GM23338 (cell line): ENCODE data around the gene PRKX. TPM values are rescaled to one million over a fixed set of nuclear protein-coding genes. Genes with fewer than 3 reads are reported as not detected.
"Not testable (repeated sequence)": the region's sequence is repeated elsewhere in the genome, so short reads cannot be mapped to it uniquely, and the experiment has no call there.

ENCODE experiments used
- ATAC-seq: fragments of 200-7000 bp; cut with Tn5 transposase; 3 replicates; pipeline ENCODE4 v1.9.1; 2020
- DNase-seq: peaks from one replicate; pipeline ENCODE4 v3.0.0-alpha.2; 2015; ENCODE audit warnings: low spot score
- H2AFZ ChIP-seq: fragments of 200-600 bp; sonication (generic); 2 replicates; pipeline ENCODE4 v1.8.0; 2016; ENCODE audit warnings: antibody characterized with exemption, mild to moderate bottlenecking, moderate library complexity
- H3F3A ChIP-seq: fragments of 200-600 bp; sonication (generic); replicated peaks from 2 replicates; pipeline ENCODE4 v1.8.0; 2017; ENCODE audit warnings: antibody characterized with exemption, mixed run types, low read depth
- H3K27ac ChIP-seq: fragments of 200-600 bp; sonication (generic); 2 replicates; pipeline ENCODE4 v1.6.1; 2016; ENCODE audit warnings: low read depth
- H3K27me3 ChIP-seq: fragments of 200-600 bp; sonication (generic); 2 replicates; pipeline ENCODE4 v1.8.0; 2016; ENCODE audit warnings: mild to moderate bottlenecking, mixed run types, moderate library complexity; ENCODE audit not compliant: insufficient read depth
- H3K36me3 ChIP-seq: fragments of 200-600 bp; sonication (generic); 2 replicates; pipeline ENCODE4 v1.8.0; 2016; ENCODE audit warnings: mild to moderate bottlenecking; ENCODE audit not compliant: insufficient read depth
- H3K4me1 ChIP-seq: fragments of 200-600 bp; sonication (generic); 2 replicates; pipeline ENCODE4 v1.8.0; 2016; ENCODE audit warnings: mild to moderate bottlenecking, moderate library complexity; ENCODE audit not compliant: insufficient read depth
- H3K4me2 ChIP-seq: fragments of 200-600 bp; sonication (generic); 2 replicates; pipeline ENCODE4 v1.7.1; 2017; ENCODE audit warnings: mixed run types
- H3K4me3 ChIP-seq: fragments of 200-600 bp; sonication (generic); 2 replicates; pipeline ENCODE4 v1.6.1; 2016; ENCODE audit warnings: mixed run types
- H3K79me2 ChIP-seq: fragments of 200-600 bp; sonication (generic); replicated peaks from 2 replicates; pipeline ENCODE4 v1.8.0; 2017; ENCODE audit warnings: mild to moderate bottlenecking; ENCODE audit not compliant: insufficient read depth
- H3K9me2 ChIP-seq: fragments of 200-600 bp; sonication (generic); 2 replicates; pipeline ENCODE4 v1.8.0; 2017; ENCODE audit not compliant: insufficient read depth
- H4K20me1 ChIP-seq: fragments of 200-600 bp; sonication (generic); replicated peaks from 2 replicates; pipeline ENCODE4 v1.8.0; 2017; ENCODE audit warnings: mild to moderate bottlenecking; ENCODE audit not compliant: insufficient read depth
- H3K27ac Mint-ChIP-seq: 2 replicates; pipeline ENCODE4 v1.8.0; 2020; ENCODE audit warnings: inconsistent platforms, mild to moderate bottlenecking, moderate library complexity, mixed read lengths
- H3K27me3 Mint-ChIP-seq: 3 replicates; pipeline ENCODE4 v1.8.0; 2022; ENCODE audit warnings: low read depth, mild to moderate bottlenecking, moderate library complexity, mixed read lengths, inconsistent platforms; ENCODE audit not compliant: insufficient read depth, poor library complexity
- H3K36me3 Mint-ChIP-seq: 3 replicates; pipeline ENCODE4 v1.8.0; 2021; ENCODE audit warnings: low read depth, mild to moderate bottlenecking, inconsistent platforms, moderate library complexity, mixed read lengths
- H3K4me1 Mint-ChIP-seq: 3 replicates; pipeline ENCODE4 v1.8.0; 2020; ENCODE audit warnings: mild to moderate bottlenecking, inconsistent platforms, mixed read lengths
- H3K4me3 Mint-ChIP-seq: 3 replicates; pipeline ENCODE4 v1.8.0; 2021; ENCODE audit warnings: moderate library complexity, mild to moderate bottlenecking, inconsistent platforms, mixed read lengths
- H3K9me3 Mint-ChIP-seq: 3 replicates; pipeline ENCODE4 v1.8.0; 2020; ENCODE audit warnings: moderate library complexity, mild to moderate bottlenecking, inconsistent platforms, mixed read lengths
- CTCF ChIP-seq, 2 experiments: fragments of 200-600 bp in 1 of 2; sonication (generic) in 1 of 2; conservative IDR thresholded peaks; 2 replicates each; pipeline versions ENCODE4 v1.5.1 to v1.6.1; 2016 to 2017; ENCODE audit warnings: antibody characterized with exemption in 2 of 2, low read depth in 2 of 2, mild to moderate bottlenecking in 2 of 2, moderate library complexity in 1 of 2
- JUNB ChIP-seq: IDR thresholded peaks from one replicate; pipeline ENCODE4 v1.6.1; 2016; ENCODE audit warnings: antibody characterized with exemption; ENCODE audit not compliant: unreplicated experiment
- POLR2AphosphoS5 ChIP-seq: IDR thresholded peaks from 2 replicates; pipeline ENCODE4 v1.6.1; 2016; ENCODE audit warnings: antibody characterized with exemption, low read depth
- STAT1 ChIP-seq: IDR thresholded peaks from one replicate; pipeline ENCODE4 v1.6.1; 2016; ENCODE audit warnings: antibody characterized with exemption; ENCODE audit not compliant: unreplicated experiment
- ZNF114 ChIP-seq: fragments of 250-450 bp; sonication (Bioruptor Pico); IDR thresholded peaks from 2 replicates; pipeline ENCODE4 v1.5.0; 2020; ENCODE audit warnings: mild to moderate bottlenecking, moderate library complexity
- polyA plus RNA-seq: library from polyadenylated mRNA; unstranded; fragments of >200 nt; fragmentation: Nextera tagmentation; extraction: Ambion mirVana; gene quantifications from 2 replicates; pipeline ENCODE4 v1.2.1, GENCODE V29; 2016
- total RNA-seq: library from RNA; depleted of rRNA; stranded (reverse); fragments of >200 nt; shearing (Covaris generic); gene quantifications from 2 replicates; pipeline ENCODE4 v1.2.3, GENCODE V29; 2014

PRKX gene
- total and polyA plus RNA-seq, 2 experiments from 2014 or later: 12.9 to 43.5 TPM

- TF ChIP-seq POLR2AphosphoS5 (no peak), JUNB (no peak), STAT1 (no peak), CTCF (conservative IDR thresholded peaks at IDR 0.05; ENCODE audit: low read depth in 2 of 2) (no peak)
- Histone ChIP-seq H3K4me1 (no peaks in the 10 kb centered on the region), H3K27me3 (no peaks in the 10 kb centered on the region), H3K79me2 (no peaks in the 10 kb centered on the region), H3K27ac (no peak overlapping the region), H3F3A (no peaks in the 10 kb centered on the region), H3K4me2 (no peak overlapping the region), H2AFZ (no peak overlapping the region), H3K36me3 (no peaks in the 10 kb centered on the region), H3K4me3 (no peak overlapping the region), H3K9me2 (no peaks in the 10 kb centered on the region), H4K20me1 (no peaks in the 10 kb centered on the region)
- H3K27me3 Mint-ChIP-seq: peaks cover 1% of the 10 kb centered on the region
- DNase-seq (no peak), ATAC-seq (no peak)
- no peaks in the 10 kb centered on the region for H3K9me3 Mint-ChIP-seq
- H3K27ac Mint-ChIP-seq: no peak overlapping the region
- H3K4me3 Mint-ChIP-seq: no peak overlapping the region
- no peaks in the 10 kb centered on the region for H3K4me1 Mint-ChIP-seq
- peaks cover 23% of the 10 kb centered on the region for H3K36me3 Mint-ChIP-seq
Observed at GRCh38 chrX:3664921-3665320, 48.5 kb downstream of the PRKX start.

- not testable (repeated sequence) for H4K20me1 ChIP-seq, H3F3A ChIP-seq, H3K4me1 Mint-ChIP-seq, H3K4me3 Mint-ChIP-seq, H3K4me3 ChIP-seq, DNase-seq, H2AFZ ChIP-seq, H3K27ac Mint-ChIP-seq, H3K4me1 ChIP-seq, H3K27ac ChIP-seq, H3K79me2 ChIP-seq, H3K9me2 ChIP-seq, H3K4me2 ChIP-seq, ATAC-seq, H3K9me3 Mint-ChIP-seq, H3K27me3 ChIP-seq, H3K36me3 ChIP-seq, H3K27me3 Mint-ChIP-seq
- H3K36me3 Mint-ChIP-seq: peaks cover 13% of the 10 kb centered on the region; the same call in 2 of the 3 replicates
Observed at GRCh38 chrX:3663576-3664250, 49.7 kb downstream of the PRKX start.

- H3K27ac ChIP-seq: no peak overlapping the region
- no peaks in the 10 kb centered on the region for H4K20me1 ChIP-seq
- no peak overlapping the region for H3K4me2 ChIP-seq
- Mint-ChIP-seq H3K27me3 (peaks cover 3% of the 10 kb centered on the region), H3K36me3 (peaks cover 7% of the 10 kb centered on the region; the same call in 2 of the 3 replicates), H3K9me3 (no peaks in the 10 kb centered on the region), H3K4me1 (no peaks in the 10 kb centered on the region), H3K4me3 (no peak overlapping the region), H3K27ac (no peak overlapping the region)
- no peaks in the 10 kb centered on the region for H3K27me3 ChIP-seq
- no peak for TF ChIP-seq ZNF114
- no peak for TF ChIP-seq CTCF (conservative IDR thresholded peaks at IDR 0.05; ENCODE audit: low read depth in 2 of 2)
- TF ChIP-seq POLR2AphosphoS5: no peak
- H3K79me2 ChIP-seq: no peaks in the 10 kb centered on the region
- no peak for ATAC-seq
- H3K4me3 ChIP-seq: no peak overlapping the region
- H3K36me3 ChIP-seq: no peaks in the 10 kb centered on the region
- no peaks in the 10 kb centered on the region for H3F3A ChIP-seq
- no peaks in the 10 kb centered on the region for H3K4me1 ChIP-seq
- DNase-seq: no peak
- no peak overlapping the region for H2AFZ ChIP-seq
- no peaks in the 10 kb centered on the region for H3K9me2 ChIP-seq
Observed at GRCh38 chrX:3659761-3660160, 53.7 kb downstream of the PRKX start.
